Keratinocyte (primary cell): ENCODE results near the gene PPP4R4. TPM values are rescaled to one million over a fixed set of nuclear protein-coding genes. Genes with fewer than 3 reads are reported as not detected.

Experiments used
- DNase-seq: peaks from one replicate; pipeline ENCODE4 v3.0.0-alpha.2; 2011; ENCODE audit warnings: low read depth, missing footprints, low spot score
- FAIRE-seq: peaks from 2 replicates; lab custom pipeline; 2011; peaks lifted over from hg19 to GRCh38; lab: Jason Lieb, UNC
- H2AFZ ChIP-seq: 2 replicates; pipeline ENCODE4 v1.6.0; 2012; ENCODE audit warnings: low read length, control low read depth, inconsistent platforms; ENCODE audit not compliant: control insufficient read depth
- H3K27ac ChIP-seq: 2 replicates; pipeline ENCODE4 v1.5.1; 2011; ENCODE audit warnings: low read length; ENCODE audit not compliant: control insufficient read depth, insufficient read depth
- H3K27me3 ChIP-seq: 3 replicates; pipeline ENCODE4 v1.6.0; 2011; ENCODE audit warnings: low read length; ENCODE audit not compliant: control insufficient read depth, insufficient read depth; ENCODE audit errors: extremely low read depth
- H3K36me3 ChIP-seq, 2 experiments: 2 replicates in 1 of 2; 3 replicates in 1 of 2; pipeline ENCODE4 v1.5.1; 2011; ENCODE audit warnings: low read length in 2 of 2, mild to moderate bottlenecking in 1 of 2; ENCODE audit not compliant: control insufficient read depth in 2 of 2, insufficient read depth in 2 of 2; ENCODE audit errors: extremely low read depth in 1 of 2
- H3K4me1 ChIP-seq: 3 replicates; pipeline ENCODE4 v1.5.1; 2011; ENCODE audit warnings: low read length; ENCODE audit not compliant: control insufficient read depth, insufficient read depth; ENCODE audit errors: extremely low read depth
- H3K4me2 ChIP-seq: 3 replicates; pipeline ENCODE4 v1.6.0; 2011; ENCODE audit warnings: low read depth, low read length; ENCODE audit not compliant: control insufficient read depth, insufficient read depth; ENCODE audit errors: extremely low read depth
- H3K4me3 ChIP-seq, 3 experiments: fragments of 200-600 bp in 1 of 3; sonication (generic) in 1 of 3; 2 replicates in 2 of 3; 3 replicates in 1 of 3; pipeline ENCODE4 v1.5.1; 2011 to 2016; ENCODE audit warnings: low read length in 3 of 3, mild to moderate bottlenecking in 3 of 3, control low read depth in 2 of 3, inconsistent platforms in 1 of 3, low read depth in 1 of 3, mixed read lengths in 1 of 3, mixed run types in 1 of 3, moderate library complexity in 1 of 3; ENCODE audit not compliant: control insufficient read depth in 2 of 3, insufficient read depth in 2 of 3; ENCODE audit errors: extremely low read depth in 1 of 3
- H3K79me2 ChIP-seq: 2 replicates; pipeline ENCODE4 v1.6.0; 2012; ENCODE audit warnings: low read length; ENCODE audit not compliant: control insufficient read depth, insufficient read depth
- H3K9ac ChIP-seq: 3 replicates; pipeline ENCODE4 v1.6.0; 2011; ENCODE audit warnings: low read length; ENCODE audit not compliant: control insufficient read depth, insufficient read depth; ENCODE audit errors: extremely low read depth
- H3K9me1 ChIP-seq: 3 replicates; pipeline ENCODE4 v1.6.0; 2011; ENCODE audit warnings: low read length; ENCODE audit not compliant: control insufficient read depth, insufficient read depth; ENCODE audit errors: extremely low read depth
- H3K9me3 ChIP-seq: 2 replicates; pipeline ENCODE4 v1.5.1; 2012; ENCODE audit warnings: low read depth, low read length; ENCODE audit not compliant: control insufficient read depth
- H4K20me1 ChIP-seq: 3 replicates; pipeline ENCODE4 v1.6.0; 2011; ENCODE audit warnings: low read length; ENCODE audit not compliant: control insufficient read depth, insufficient read depth; ENCODE audit errors: extremely low read depth
- EZH2 ChIP-seq: IDR thresholded peaks from one replicate; pipeline ENCODE4 v1.6.1; 2012; ENCODE audit warnings: inconsistent platforms, mild to moderate bottlenecking, low read length, moderate library complexity
- dilution Hi-C: fragments of 300-500 bp; cut with MboI; formaldehyde crosslinking; loops from one replicate; pipeline ENCODE4 v1.7.0; 2020; ENCODE audit warnings: low sequenced_read_pairs; ENCODE audit not compliant: extremely low pct_ligation_motif_present
- polyA plus RNA-seq, 5 experiments: library from polyadenylated mRNA; depleted of rRNA in 3 of 5; stranded (reverse) in 3 of 5; stranded (forward) in 1 of 5; unstranded in 1 of 5; fragments of >200 nt; gene quantifications; 1 replicate in 1 of 5; 2 replicates in 3 of 5; 3 replicates in 1 of 5; pipeline versions ENCODE4 v1.2.1 to v1.2.3, GENCODE V29; 2011 to 2012; ENCODE audit warnings: missing spikeins in 2 of 5, low read depth in 1 of 5, low replicate concordance in 1 of 5
- TF ChIP-seq, protein P1 (sequence below), 3 experiments: IDR thresholded peaks in 1 of 3; conservative IDR thresholded peaks in 1 of 3; optimal IDR thresholded peaks in 1 of 3; 2 replicates in 2 of 3; 3 replicates in 1 of 3; pipeline versions ENCODE3 to v1.5.1; 2011; ENCODE audit warnings: low read length in 3 of 3, mild to moderate bottlenecking in 3 of 3, moderate library complexity in 2 of 3, control low read depth in 1 of 3, inconsistent platforms in 1 of 3; ENCODE audit not compliant: insufficient read depth in 2 of 3; ENCODE audit errors: extremely low read depth in 1 of 3

The PPP4R4 gene
- polyA plus RNA-seq, 1 donor (not counting 4 experiments of a cell fraction or from before 2014, with no cell fraction given), result 9.0 TPM

DNA sequence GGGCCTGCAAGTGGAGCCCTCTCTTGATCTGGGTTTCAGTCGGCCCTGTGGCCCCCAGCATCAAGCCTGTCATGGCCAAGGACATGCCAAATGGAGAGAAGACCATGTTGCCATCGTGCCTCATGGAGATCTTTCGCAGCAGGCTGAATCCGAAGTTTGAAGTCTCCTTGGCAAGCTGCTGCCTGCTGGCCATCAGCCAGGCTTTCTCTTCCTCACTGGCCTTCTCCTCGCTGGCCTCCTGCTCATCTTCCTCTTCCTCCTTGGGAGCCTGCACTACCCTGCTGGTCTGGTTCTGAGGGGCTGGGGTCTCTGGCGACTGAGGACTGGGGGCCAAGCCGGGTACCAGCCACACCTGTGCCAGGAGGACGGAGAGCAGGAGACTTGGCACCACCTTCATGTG is 116.1 kb downstream of the PPP4R4 start:
- Histone ChIP-seq H3K79me2 (no peaks in the 10 kb centered on the region), H3K4me1 (no peaks in the 10 kb centered on the region), H4K20me1 (no peaks in the 10 kb centered on the region), H3K27me3 (no peaks in the 10 kb centered on the region), H3K9me1 (no peaks in the 10 kb centered on the region), H3K4me2 (no peak overlapping the region), H3K4me3 (no peak overlapping the region), H3K9me3 (no peaks in the 10 kb centered on the region), H3K27ac (no peak overlapping the region), H3K36me3 (no peaks in the 10 kb centered on the region), H2AFZ (no peak overlapping the region), H3K9ac (no peak overlapping the region)
- DNase-seq, result no peak
- FAIRE-seq, result no peak
- TF ChIP-seq, protein P1, sequence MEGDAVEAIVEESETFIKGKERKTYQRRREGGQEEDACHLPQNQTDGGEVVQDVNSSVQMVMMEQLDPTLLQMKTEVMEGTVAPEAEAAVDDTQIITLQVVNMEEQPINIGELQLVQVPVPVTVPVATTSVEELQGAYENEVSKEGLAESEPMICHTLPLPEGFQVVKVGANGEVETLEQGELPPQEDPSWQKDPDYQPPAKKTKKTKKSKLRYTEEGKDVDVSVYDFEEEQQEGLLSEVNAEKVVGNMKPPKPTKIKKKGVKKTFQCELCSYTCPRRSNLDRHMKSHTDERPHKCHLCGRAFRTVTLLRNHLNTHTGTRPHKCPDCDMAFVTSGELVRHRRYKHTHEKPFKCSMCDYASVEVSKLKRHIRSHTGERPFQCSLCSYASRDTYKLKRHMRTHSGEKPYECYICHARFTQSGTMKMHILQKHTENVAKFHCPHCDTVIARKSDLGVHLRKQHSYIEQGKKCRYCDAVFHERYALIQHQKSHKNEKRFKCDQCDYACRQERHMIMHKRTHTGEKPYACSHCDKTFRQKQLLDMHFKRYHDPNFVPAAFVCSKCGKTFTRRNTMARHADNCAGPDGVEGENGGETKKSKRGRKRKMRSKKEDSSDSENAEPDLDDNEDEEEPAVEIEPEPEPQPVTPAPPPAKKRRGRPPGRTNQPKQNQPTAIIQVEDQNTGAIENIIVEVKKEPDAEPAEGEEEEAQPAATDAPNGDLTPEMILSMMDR (optimal IDR thresholded peaks at IDR 0.05 in 1 of 3, IDR thresholded peaks at IDR 0.05 in 1 of 3, conservative IDR thresholded peaks at IDR 0.05 in 1 of 3; ENCODE audit: extremely low read depth in 1 of 3, insufficient read depth in 2 of 3, low read length in 3 of 3), result no peak
- no peak for TF ChIP-seq EZH2
- dilution Hi-C loops, result no loop called here

- no peak overlapping the region for H3K9ac ChIP-seq
- no peak overlapping the region for H3K27ac ChIP-seq
- no peaks in the 10 kb centered on the region for H3K9me1 ChIP-seq
- FAIRE-seq (no peak), DNase-seq (no peak)
- H4K20me1 ChIP-seq, result no peaks in the 10 kb centered on the region
- H3K4me3 ChIP-seq, result no peak overlapping the region
- no peak overlapping the region for H2AFZ ChIP-seq
- no peaks in the 10 kb centered on the region for H3K36me3 ChIP-seq
- H3K4me2 ChIP-seq, result no peak overlapping the region
- dilution Hi-C loops, result no loop called here
- TF ChIP-seq, protein P1 (optimal IDR thresholded peaks at IDR 0.05 in 1 of 3, IDR thresholded peaks at IDR 0.05 in 1 of 3, conservative IDR thresholded peaks at IDR 0.05 in 1 of 3; ENCODE audit: extremely low read depth in 1 of 3, insufficient read depth in 2 of 3, low read length in 3 of 3), result no peak
- TF ChIP-seq EZH2, result no peak
- no peaks in the 10 kb centered on the region for H3K79me2 ChIP-seq
- no peaks in the 10 kb centered on the region for H3K9me3 ChIP-seq
- H3K27me3 ChIP-seq, result no peaks in the 10 kb centered on the region
- H3K4me1 ChIP-seq, result no peaks in the 10 kb centered on the region
These were observed 117.2 kb downstream of the PPP4R4 start for GRCh38 chr14:94291159-94291905.
